T-helper 22 cell (primary cell): Measurements from ENCODE around the gene RGS9.

ENCODE experiments used
- DNase-seq: peaks from one replicate; pipeline ENCODE4 v3.0.0-alpha.2; 2020; ENCODE audit warnings: low read depth

Gene RGS9

GRCh38 chr17:65261152-65261551 is 124.0 kb downstream of the RGS9 start:
- no peak for DNase-seq

- DNase-seq: no peak
Observed at GRCh38 chr17:65261682-65262636, 124.8 kb downstream of the RGS9 start.

- DNase-seq: no peak
Observed at GRCh38 chr17:65265276-65265675, 128.1 kb downstream of the RGS9 start.

GRCh38 chr17:65268832-65269231 is 131.7 kb downstream of the RGS9 start:
- no peak for DNase-seq

- DNase-seq: no peak
Observed at GRCh38 chr17:65270499-65271253, 133.5 kb downstream of the RGS9 start.

GRCh38 chr17:65271296-65271695 is 134.1 kb downstream of the RGS9 start:
- DNase-seq: no peak
